HCT116 (cell line): ENCODE data around the gene HIGD2A. TPM values are rescaled to one million over a fixed set of nuclear protein-coding genes. Genes with fewer than 3 reads are reported as not detected.

Experiments used
- ATAC-seq: fragments of 200-7000 bp; cut with Tn5 transposase; 2 replicates; pipeline ENCODE4 v1.9.1; 2020; ENCODE audit warnings: mild to moderate bottlenecking, moderate library complexity
- BruUV-seq: library from RNA; stranded (reverse); fragments of 400-500 nt; replicated peaks from 2 replicates; lab custom pipeline; 2021; lab: Mats Ljungman, UMichigan
- CTCF ChIA-PET: fragments of 300-600 bp; sonication (Branson Sonifier 250); formaldehyde crosslinking; loops from one replicate; lab custom pipeline; 2021; ENCODE audit warnings: antibody characterized with exemption; lab: Charles Lee
- POLR2A ChIA-PET: fragments of 300-600, 350-600 bp; sonication (Branson Sonifier 250); formaldehyde crosslinking; loops from one replicate; lab custom pipeline; 2021; ENCODE audit warnings: antibody characterized with exemption; lab: Charles Lee
- RAD21 ChIA-PET, 2 experiments: fragments of 300-600 bp; sonication (Branson Sonifier 250); formaldehyde crosslinking; loops; one replicate each; lab custom pipeline; 2023; ENCODE audit warnings: low total read pairs in 2 of 2; ENCODE audit not compliant: uncharacterized antibody in 2 of 2, unreplicated experiment in 2 of 2, low non-redundant PET in 1 of 2; lab: Charles Lee
- DNase-seq: peaks from one replicate; pipeline ENCODE4 v3.0.0-alpha.2; 2010; ENCODE audit warnings: low read depth, low spot score
- H2AFZ ChIP-seq: fragments of 200-600 bp; shearing (Covaris generic), sonication (generic); 2 replicates; pipeline ENCODE4 v1.6.1; 2017; ENCODE audit warnings: low read depth, mixed run types, mixed read lengths, antibody characterized with exemption, low read length; ENCODE audit not compliant: poor library complexity, severe bottlenecking
- H3K27ac ChIP-seq: 2 replicates; pipeline ENCODE4 v1.5.1; 2012; ENCODE audit warnings: low read depth, low read length
- H3K27me3 ChIP-seq: fragments of 200-600 bp; sonication (generic); 2 replicates; pipeline ENCODE4 v1.6.1; 2016; ENCODE audit warnings: mixed run types, low read length, mixed read lengths; ENCODE audit not compliant: insufficient read depth
- H3K36me3 ChIP-seq, 2 experiments: fragments of 200-500 bp in 1 of 2; fragments of 200-600 bp in 1 of 2; sonication (Bioruptor generic) in 1 of 2; sonication (generic) in 1 of 2; 2 replicates each; pipeline versions ENCODE4 v1.5.1 to v1.6.1; 2014 to 2016; ENCODE audit warnings: low read length in 2 of 2, inconsistent platforms in 1 of 2, mixed read lengths in 1 of 2, mixed run types in 1 of 2; ENCODE audit not compliant: insufficient read depth in 2 of 2, control insufficient read depth in 1 of 2
- H3K4me1 ChIP-seq, 2 experiments: fragments of 200-600 bp in 1 of 2; sonication (generic) in 1 of 2; 2 replicates each; pipeline versions ENCODE4 v1.5.1 to v1.6.1; 2012 to 2017; ENCODE audit warnings: low read length in 2 of 2, inconsistent platforms in 1 of 2, mild to moderate bottlenecking in 1 of 2, mixed read lengths in 1 of 2, mixed run types in 1 of 2, moderate library complexity in 1 of 2; ENCODE audit not compliant: insufficient read depth in 2 of 2, control insufficient read depth in 1 of 2
- H3K4me2 ChIP-seq: fragments of 200-600 bp; sonication (generic); 2 replicates; pipeline ENCODE4 v1.6.1; 2017; ENCODE audit warnings: mixed run types, low read length, mixed read lengths
- H3K4me3 ChIP-seq, 2 experiments: fragments of 200-600 bp in 1 of 2; sonication (generic) in 1 of 2; replicated peaks in 1 of 2; 2 replicates each; pipeline ENCODE4 v1.5.1; 2011 to 2016; ENCODE audit warnings: low read length in 2 of 2, control low read depth in 1 of 2, low read depth in 1 of 2, mild to moderate bottlenecking in 1 of 2, mixed read lengths in 1 of 2, mixed run types in 1 of 2
- H3K79me2 ChIP-seq: fragments of 200-600 bp; sonication (generic); 2 replicates; pipeline ENCODE4 v1.6.1; 2017; ENCODE audit warnings: mild to moderate bottlenecking, mixed run types, low read length, moderate library complexity, mixed read lengths; ENCODE audit not compliant: insufficient read depth
- H3K9ac ChIP-seq: fragments of 200-600 bp; sonication (generic); 2 replicates; pipeline ENCODE4 v1.6.1; 2016; ENCODE audit warnings: low read length, mixed read lengths
- H3K9me2 ChIP-seq: fragments of 200-600 bp; sonication (generic), shearing (Covaris generic); 2 replicates; pipeline ENCODE4 v1.6.1; 2017; ENCODE audit warnings: mixed run types, mild to moderate bottlenecking, moderate library complexity; ENCODE audit not compliant: insufficient read depth
- H3K9me3 ChIP-seq, 2 experiments: fragments of 200-500 bp in 1 of 2; fragments of 200-600 bp in 1 of 2; sonication (Bioruptor generic) in 1 of 2; sonication (generic) in 1 of 2; 2 replicates each; pipeline ENCODE4 v1.6.1; 2014 to 2017; ENCODE audit warnings: low read length in 2 of 2, mixed read lengths in 2 of 2, inconsistent platforms in 1 of 2, low read depth in 1 of 2, mild to moderate bottlenecking in 1 of 2, mixed run types in 1 of 2, moderate library complexity in 1 of 2; ENCODE audit not compliant: control insufficient read depth in 1 of 2, insufficient read depth in 1 of 2
- H4K20me1 ChIP-seq: fragments of 200-600 bp; sonication (generic), shearing (Covaris generic); 2 replicates; pipeline ENCODE4 v1.6.1; 2017; ENCODE audit warnings: mixed run types, mild to moderate bottlenecking, moderate library complexity; ENCODE audit not compliant: insufficient read depth
- CBX3 ChIP-seq: IDR thresholded peaks from 2 replicates; pipeline ENCODE4 v1.6.1; 2012; ENCODE audit warnings: low read depth
- CEBPB ChIP-seq: IDR thresholded peaks from 2 replicates; pipeline ENCODE4 v1.6.1; 2012; ENCODE audit warnings: low read depth
- CTCF ChIP-seq, 3 experiments: fragments of 200-600 bp in 1 of 3; sonication (generic) in 1 of 3; IDR thresholded peaks in 2 of 3; conservative IDR thresholded peaks in 1 of 3; 2 replicates each; pipeline ENCODE4 v1.5.1; 2012 to 2017; ENCODE audit warnings: low read depth in 2 of 3, low read length in 2 of 3, antibody characterized with exemption in 1 of 3, borderline replicate concordance in 1 of 3, control low read depth in 1 of 3, mild to moderate bottlenecking in 1 of 3, mixed read lengths in 1 of 3, mixed run types in 1 of 3, moderate library complexity in 1 of 3; ENCODE audit not compliant: insufficient read depth in 1 of 3
- EGR1 ChIP-seq: IDR thresholded peaks from 2 replicates; pipeline ENCODE4 v1.6.1; 2012; ENCODE audit warnings: low read depth
- ELF1 ChIP-seq: IDR thresholded peaks from 2 replicates; pipeline ENCODE4 v1.6.1; 2012; ENCODE audit warnings: low read depth, borderline replicate concordance
- EZH2 ChIP-seq: fragments of 200-600 bp; sonication (generic); IDR thresholded peaks from 2 replicates; pipeline ENCODE4 v1.6.1; 2017; ENCODE audit warnings: antibody characterized with exemption, mixed run types
- EZH2phosphoT487 ChIP-seq: fragments of 200-600 bp; IDR thresholded peaks from 2 replicates; pipeline ENCODE4 v1.6.1; 2018; ENCODE audit warnings: antibody characterized with exemption, borderline replicate concordance
- FOSL1 ChIP-seq: IDR thresholded peaks from 2 replicates; pipeline ENCODE4 v1.6.1; 2012; ENCODE audit warnings: low read depth
- JUND ChIP-seq: IDR thresholded peaks from 2 replicates; pipeline ENCODE4 v1.6.1; 2012
- MAX ChIP-seq: IDR thresholded peaks from 2 replicates; pipeline ENCODE4 v1.6.1; 2012
- POLR2A ChIP-seq: IDR thresholded peaks from 2 replicates; pipeline ENCODE4 v1.7.0; 2011; ENCODE audit warnings: borderline replicate concordance; ENCODE audit not compliant: insufficient read depth, insufficient read length; ENCODE audit errors: extremely low read depth
- POLR2AphosphoS5 ChIP-seq: IDR thresholded peaks from 2 replicates; pipeline ENCODE4 v1.6.1; 2011; ENCODE audit warnings: mild to moderate bottlenecking, low read depth, low read length, moderate library complexity
- REST ChIP-seq: IDR thresholded peaks from 2 replicates; pipeline ENCODE4 v1.6.1; 2012; ENCODE audit warnings: low read depth
- SP1 ChIP-seq: IDR thresholded peaks from 2 replicates; pipeline ENCODE4 v1.6.1; 2012; ENCODE audit warnings: low read depth
- TCF7L2 ChIP-seq: IDR thresholded peaks from 2 replicates; pipeline ENCODE4 v1.7.0; 2011; ENCODE audit warnings: borderline replicate concordance, inconsistent platforms; ENCODE audit not compliant: insufficient read depth, insufficient read length; ENCODE audit errors: extremely low read depth
- YY1 ChIP-seq: IDR thresholded peaks from 2 replicates; pipeline ENCODE4 v1.6.1; 2011; ENCODE audit warnings: low read length, low read depth, moderate library complexity, mild to moderate bottlenecking; ENCODE audit not compliant: insufficient replicate concordance; ENCODE audit errors: extremely low read depth
- ZFX ChIP-seq: fragments of 450-650 bp; IDR thresholded peaks from 2 replicates; pipeline ENCODE4 v1.6.1; 2017
- ZNF274 ChIP-seq: fragments of 200-500 bp; sonication (Bioruptor generic); IDR thresholded peaks from 2 replicates; pipeline ENCODE4 v1.6.1; 2014; ENCODE audit warnings: mild to moderate bottlenecking, low read depth, low read length, inconsistent platforms
- intact Hi-C: fragments of 100-400 bp; cut with micrococcal nuclease; formaldehyde crosslinking; loops from 2 replicates; pipeline ENCODE4 v1.10.0; 2022
- total RNA-seq: library from RNA; stranded (reverse); gene quantifications from one replicate; pipeline ENCODE4 v1.2.1, GENCODE V29; 2021; ENCODE audit not compliant: unreplicated experiment

The HIGD2A gene
- total RNA-seq, 1 experiment from 2014 or later, result 130 TPM

- TF ChIP-seq TCF7L2, result no peak
- TF ChIP-seq SP1, result no peak
- TF ChIP-seq ELF1, result no peak
- TF ChIP-seq YY1, result no peak
- no peak for TF ChIP-seq ZNF274
Measured at GRCh38 chr5:176413255-176413565, 24.7 kb downstream of the HIGD2A start (continued).

- no peak for DNase-seq
- H3K4me2 ChIP-seq, result no peak overlapping the region
- TF ChIP-seq EZH2, result no peak
- no peak for TF ChIP-seq ZNF274
- no peak for TF ChIP-seq FOSL1
- TF ChIP-seq ZFX, result no peak
- no peak for TF ChIP-seq CTCF (IDR thresholded peaks at IDR 0.05 in 2 of 3, conservative IDR thresholded peaks at IDR 0.05 in 1 of 3; ENCODE audit: borderline replicate concordance in 1 of 3, insufficient read depth in 1 of 3, low read depth in 2 of 3, low read length in 2 of 3)
- no peak for TF ChIP-seq TCF7L2
- TF ChIP-seq CEBPB, result no peak
- TF ChIP-seq EZH2phosphoT487, result no peak
- TF ChIP-seq MAX, result no peak
- TF ChIP-seq CBX3, result no peak
- no peak for TF ChIP-seq POLR2AphosphoS5
- no peak for TF ChIP-seq ELF1
- TF ChIP-seq REST, result no peak
- TF ChIP-seq POLR2A, result no peak
- no peak for TF ChIP-seq EGR1
- no peak for TF ChIP-seq JUND
- peaks cover 0 to 1% of the 10 kb centered on the region in 2 experiments; a peak in 3 of 4 replicates for H3K36me3 ChIP-seq
- no peak overlapping the region for H2AFZ ChIP-seq
- POLR2A ChIA-PET, result no interaction called here
- H3K9ac ChIP-seq, result no peak overlapping the region
- intact Hi-C loops, result loop anchor here (2.0 kb wide), 1 partner anchor 123 kb away; the partner anchor contains the start of gene RNF44
- H3K9me2 ChIP-seq, result no peaks in the 10 kb centered on the region
- no peaks in the 10 kb centered on the region for H3K27me3 ChIP-seq
- ATAC-seq, result no peak
- CTCF ChIA-PET, result no interaction called here
- H4K20me1 ChIP-seq, result no peaks in the 10 kb centered on the region
- peaks cover 22% of the 10 kb centered on the region for H3K79me2 ChIP-seq
- RAD21 ChIA-PET, result no interaction called here
- peaks cover 22 to 44% of the 10 kb centered on the region in 2 experiments for H3K4me1 ChIP-seq
- H3K9me3 ChIP-seq, result no peaks in the 10 kb centered on the region
- no peak overlapping the region for H3K4me3 ChIP-seq
- H3K27ac ChIP-seq, result no peak overlapping the region
- no TSS peak for BruUV-seq
Measured at GRCh38 chr5:176413709-176414191, 25.2 kb downstream of the HIGD2A start.
